Omental fat pad (tissue), 4 donors: ENCODE results near the gene NAV3. TPM values are rescaled to one million over a fixed set of nuclear protein-coding genes. Genes with fewer than 3 reads are reported as not detected.

Experiments used
- ATAC-seq: fragments of 150-250 bp; one replicate; pipeline ENCODE4 v1.9.1; 2016; ENCODE audit warnings: mild to moderate bottlenecking, moderate library complexity; ENCODE audit not compliant: low FRiP score
- DNase-seq: peaks from one replicate; pipeline ENCODE4 v3.0.0-alpha.2; 2019; ENCODE audit warnings: low spot score
- total RNA-seq, 4 donors: library from RNA; depleted of rRNA; stranded (reverse); fragments of >200 nt; gene quantifications; one replicate each; pipeline ENCODE4 v1.1.0, GENCODE V29; 2016
- TF ChIP-seq, protein P1 (sequence below), 3 donors: fragments of 450-650 bp; IDR thresholded peaks; one replicate each; pipeline ENCODE4 v1.5.1; 2016 to 2017; ENCODE audit warnings: antibody characterized with exemption in 3 of 3, mild to moderate bottlenecking in 3 of 3, moderate library complexity in 2 of 3

NAV3 gene
- total RNA-seq, 4 donors from 2014 or later, result 12.5 to 24.3 (median 15.3) TPM

DNA sequence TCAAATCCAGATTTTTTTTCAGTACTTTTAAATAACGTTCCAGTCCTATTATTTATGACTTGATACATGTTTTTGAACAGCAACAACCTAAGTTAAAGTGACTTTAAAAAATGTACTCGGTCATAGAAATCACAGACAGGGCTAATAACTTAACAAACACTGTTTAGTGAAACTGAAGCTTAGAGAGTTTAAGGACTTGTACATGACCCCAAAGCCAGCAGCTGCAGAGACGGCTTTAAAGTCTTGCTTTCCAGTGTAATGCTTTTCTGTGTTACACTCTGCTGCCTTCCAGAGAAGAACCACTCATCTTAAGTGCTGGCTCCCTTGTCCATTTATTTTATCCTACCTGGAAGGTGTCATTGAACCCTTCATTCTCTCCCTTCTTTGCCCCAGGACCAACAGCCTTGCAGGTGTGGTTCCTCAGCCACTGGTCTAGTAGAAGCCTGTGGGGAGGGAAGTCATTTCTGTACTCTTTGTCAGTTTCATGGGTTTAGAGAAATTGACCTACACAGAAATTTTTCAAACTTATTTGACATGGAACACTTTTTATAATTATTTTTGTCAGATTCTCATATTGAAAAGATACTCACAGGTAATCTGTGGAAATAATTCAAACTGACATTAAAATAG, 60.9 kb downstream of the NAV3 start:
- TF ChIP-seq, protein P1, sequence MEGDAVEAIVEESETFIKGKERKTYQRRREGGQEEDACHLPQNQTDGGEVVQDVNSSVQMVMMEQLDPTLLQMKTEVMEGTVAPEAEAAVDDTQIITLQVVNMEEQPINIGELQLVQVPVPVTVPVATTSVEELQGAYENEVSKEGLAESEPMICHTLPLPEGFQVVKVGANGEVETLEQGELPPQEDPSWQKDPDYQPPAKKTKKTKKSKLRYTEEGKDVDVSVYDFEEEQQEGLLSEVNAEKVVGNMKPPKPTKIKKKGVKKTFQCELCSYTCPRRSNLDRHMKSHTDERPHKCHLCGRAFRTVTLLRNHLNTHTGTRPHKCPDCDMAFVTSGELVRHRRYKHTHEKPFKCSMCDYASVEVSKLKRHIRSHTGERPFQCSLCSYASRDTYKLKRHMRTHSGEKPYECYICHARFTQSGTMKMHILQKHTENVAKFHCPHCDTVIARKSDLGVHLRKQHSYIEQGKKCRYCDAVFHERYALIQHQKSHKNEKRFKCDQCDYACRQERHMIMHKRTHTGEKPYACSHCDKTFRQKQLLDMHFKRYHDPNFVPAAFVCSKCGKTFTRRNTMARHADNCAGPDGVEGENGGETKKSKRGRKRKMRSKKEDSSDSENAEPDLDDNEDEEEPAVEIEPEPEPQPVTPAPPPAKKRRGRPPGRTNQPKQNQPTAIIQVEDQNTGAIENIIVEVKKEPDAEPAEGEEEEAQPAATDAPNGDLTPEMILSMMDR (IDR thresholded peaks at IDR 0.05), result no peak
- DNase-seq (no peak), ATAC-seq (no peak)

GRCh38 chr12:77893918-77894317, 63.2 kb downstream of the NAV3 start:
- TF ChIP-seq, protein P1 (IDR thresholded peaks at IDR 0.05), result no peak
- DNase-seq, result no peak
- ATAC-seq, result no peak

- no peak for ATAC-seq
- DNase-seq, result no peak
- TF ChIP-seq, protein P1 (IDR thresholded peaks at IDR 0.05), result no peak
Measured at GRCh38 chr12:77894556-77894955, 63.9 kb downstream of the NAV3 start.

DNA sequence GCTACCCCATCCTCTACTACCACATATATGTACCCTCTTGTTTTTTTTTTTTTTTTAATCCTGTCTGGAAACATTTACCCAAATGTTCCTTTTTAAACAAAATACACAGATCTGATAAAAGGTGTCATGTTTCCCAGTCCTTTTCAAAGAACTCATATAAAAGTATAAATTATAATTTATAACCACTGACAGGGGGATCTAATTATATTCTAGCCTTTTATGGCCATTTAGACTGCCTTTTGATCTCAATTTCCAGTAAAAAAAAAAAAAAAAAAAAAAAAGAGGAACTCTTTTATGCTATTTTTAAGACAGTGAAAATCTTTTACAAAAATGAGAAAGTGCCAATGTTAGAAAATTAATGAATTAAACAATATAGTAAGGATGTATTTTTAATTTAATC, 65.0 kb downstream of the NAV3 start:
- TF ChIP-seq, protein P1 (IDR thresholded peaks at IDR 0.05), result no peak
- DNase-seq, result no peak
- ATAC-seq, result no peak

DNA sequence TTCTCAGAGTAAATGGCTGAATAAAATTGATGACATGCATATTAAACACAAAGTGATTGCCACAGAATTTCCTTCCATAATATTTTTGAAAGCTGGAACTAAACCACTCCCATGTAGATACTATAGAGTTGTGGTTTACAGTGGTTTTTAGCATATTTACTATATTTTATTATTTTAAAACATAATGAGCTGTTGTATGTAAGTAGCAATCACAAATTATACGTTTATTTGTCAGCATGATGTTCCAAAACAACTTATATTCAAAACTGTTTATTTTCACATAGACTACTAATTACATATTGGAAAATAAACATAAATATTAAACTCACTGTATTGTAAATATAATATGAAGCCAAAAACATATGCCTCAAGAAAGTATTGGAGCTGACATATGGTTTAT, 77.2 kb downstream of the NAV3 start:
- ATAC-seq, result no peak
- no peak for DNase-seq
- TF ChIP-seq, protein P1 (IDR thresholded peaks at IDR 0.05), result no peak

- ATAC-seq, result no peak
- DNase-seq, result no peak
Measured at GRCh38 chr12:77914081-77914488, 83.4 kb downstream of the NAV3 start.

More at GRCh38 chr12:77914081-77914488, 83.4 kb downstream of the NAV3 start:
- TF ChIP-seq, protein P1 (IDR thresholded peaks at IDR 0.05), result no peak
